Activated naive CD8-positive, alpha-beta T cell treated with anti-CD3 and anti-CD28 coated beads, Interleukin-2, amount 50 U/mL, for 24 hours (primary cell): ENCODE data around the gene NAB1.
"Not testable (repeated sequence)": the region's sequence is repeated elsewhere in the genome, so short reads cannot be mapped to it uniquely, and the experiment has no call there.

ENCODE experiments used
- ATAC-seq: fragments of 150-1000 bp; cut with Tn5 transposase; one replicate; pipeline ENCODE4 v1.10.0; 2021
- DNase-seq: peaks from one replicate; pipeline ENCODE4 v3.0.0; 2021
- H3K27ac Mint-ChIP-seq: one replicate; pipeline ENCODE4 v1.8.0; 2021; ENCODE audit warnings: mild to moderate bottlenecking, mixed read lengths
- H3K27me3 Mint-ChIP-seq: one replicate; pipeline ENCODE4 v1.8.0; 2021; ENCODE audit warnings: mixed read lengths
- H3K36me3 Mint-ChIP-seq: one replicate; pipeline ENCODE4 v1.8.0; 2021; ENCODE audit warnings: low read depth, mixed read lengths
- H3K4me1 Mint-ChIP-seq: one replicate; pipeline ENCODE4 v1.8.0; 2021; ENCODE audit warnings: mixed read lengths
- H3K4me3 Mint-ChIP-seq: one replicate; pipeline ENCODE4 v1.8.0; 2021; ENCODE audit warnings: mild to moderate bottlenecking, moderate library complexity, mixed read lengths
- H3K9me3 Mint-ChIP-seq: one replicate; pipeline ENCODE4 v1.8.0; 2021; ENCODE audit warnings: mixed read lengths

NAB1 gene

DNA sequence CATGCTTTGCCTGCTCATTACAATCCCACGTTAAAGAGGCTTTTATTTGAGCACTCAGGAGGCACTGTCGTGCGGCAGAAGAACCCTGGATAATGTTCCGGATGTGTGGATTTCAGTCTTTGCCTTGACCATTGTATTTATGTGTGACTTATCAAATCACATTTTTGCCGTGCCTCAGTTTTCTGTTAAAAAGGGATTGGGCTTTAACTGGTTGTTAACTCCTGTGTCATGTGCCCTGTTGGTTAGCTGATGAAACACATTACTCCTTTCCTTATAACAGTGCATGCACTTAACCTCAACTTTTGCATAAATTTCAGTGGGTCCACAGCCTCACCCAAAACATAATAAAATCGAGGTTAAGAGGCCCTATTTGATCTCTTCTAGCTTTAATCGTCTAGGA lies 52.7 kb downstream of the NAB1 start:
- H3K27me3 Mint-ChIP-seq: peaks cover 2% of the 10 kb centered on the region
- no peak for DNase-seq
- no peak overlapping the region for H3K27ac Mint-ChIP-seq
- ATAC-seq: peak; percentile 46
- H3K36me3 Mint-ChIP-seq: no peaks in the 10 kb centered on the region
- H3K4me1 Mint-ChIP-seq: peaks cover 10% of the 10 kb centered on the region
- no peak overlapping the region for H3K4me3 Mint-ChIP-seq
- H3K9me3 Mint-ChIP-seq: no peaks in the 10 kb centered on the region

DNA sequence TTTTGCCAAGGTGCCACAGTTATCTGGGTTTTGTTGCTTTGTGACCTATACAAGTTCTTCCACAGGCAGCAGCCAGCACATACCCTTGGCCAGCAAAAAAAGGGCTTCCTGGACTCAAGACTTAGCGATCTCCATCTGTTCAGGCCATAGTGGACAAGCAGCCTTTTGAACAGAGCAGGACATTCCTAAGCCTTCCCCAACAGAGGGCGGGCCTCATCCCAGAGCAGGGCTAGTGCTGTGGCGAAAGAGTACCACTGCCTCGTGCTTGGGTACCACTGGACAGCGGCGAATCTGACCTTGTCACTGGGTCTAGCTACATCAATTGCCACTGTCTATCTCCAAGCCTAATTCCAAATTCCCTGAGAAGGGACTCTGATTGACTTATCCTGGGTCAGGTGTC lies 56.4 kb downstream of the NAB1 start:
- H3K36me3 Mint-ChIP-seq: peaks cover 4% of the 10 kb centered on the region
- DNase-seq (no peak), ATAC-seq (no peak)
- H3K9me3 Mint-ChIP-seq: peaks cover 11% of the 10 kb centered on the region
- H3K4me1 Mint-ChIP-seq: peaks cover 19% of the 10 kb centered on the region
- peaks cover 2% of the 10 kb centered on the region for H3K27me3 Mint-ChIP-seq
- H3K27ac Mint-ChIP-seq: no peak overlapping the region
- H3K4me3 Mint-ChIP-seq: no peak overlapping the region

DNA sequence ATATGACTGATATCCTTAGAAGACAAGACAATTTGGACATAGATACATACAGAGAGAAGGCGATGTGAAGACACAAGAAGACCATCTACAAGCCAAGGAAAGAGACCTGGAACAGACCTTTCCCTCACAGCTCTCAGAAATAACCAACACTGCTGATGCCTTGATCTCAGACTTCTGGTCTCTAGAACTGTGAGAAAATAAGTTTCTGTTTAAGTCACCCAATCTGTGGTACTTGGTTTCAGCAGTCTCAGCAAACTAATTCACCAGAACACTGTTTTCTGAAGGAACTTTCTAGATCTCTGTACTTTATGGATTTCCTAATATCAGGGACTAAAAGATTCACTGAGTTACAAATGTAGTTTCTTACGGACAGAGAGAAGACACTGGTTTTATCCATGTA lies 58.8 kb downstream of the NAB1 start:
- ATAC-seq (no peak), DNase-seq (no peak)
- H3K9me3 Mint-ChIP-seq: peaks cover 11% of the 10 kb centered on the region
- H3K27ac Mint-ChIP-seq: no peak overlapping the region
- H3K4me1 Mint-ChIP-seq: peaks cover 8% of the 10 kb centered on the region
- H3K4me3 Mint-ChIP-seq: no peak overlapping the region
- H3K27me3 Mint-ChIP-seq: peaks cover 2% of the 10 kb centered on the region
- H3K36me3 Mint-ChIP-seq: peaks cover 4% of the 10 kb centered on the region

GRCh38 chr2:190708650-190709049 lies 59.8 kb downstream of the NAB1 start:
- not testable (repeated sequence) for H3K27me3 Mint-ChIP-seq, H3K36me3 Mint-ChIP-seq, DNase-seq, H3K27ac Mint-ChIP-seq, H3K4me3 Mint-ChIP-seq, ATAC-seq
- H3K4me1 Mint-ChIP-seq: peaks cover 12% of the 10 kb centered on the region
- peaks cover 11% of the 10 kb centered on the region for H3K9me3 Mint-ChIP-seq

GRCh38 chr2:190711069-190711468 lies 62.2 kb downstream of the NAB1 start:
- H3K4me1 Mint-ChIP-seq: peaks cover 17% of the 10 kb centered on the region
- H3K27ac Mint-ChIP-seq: no peak overlapping the region
- H3K4me3 Mint-ChIP-seq: no peak overlapping the region

DNA sequence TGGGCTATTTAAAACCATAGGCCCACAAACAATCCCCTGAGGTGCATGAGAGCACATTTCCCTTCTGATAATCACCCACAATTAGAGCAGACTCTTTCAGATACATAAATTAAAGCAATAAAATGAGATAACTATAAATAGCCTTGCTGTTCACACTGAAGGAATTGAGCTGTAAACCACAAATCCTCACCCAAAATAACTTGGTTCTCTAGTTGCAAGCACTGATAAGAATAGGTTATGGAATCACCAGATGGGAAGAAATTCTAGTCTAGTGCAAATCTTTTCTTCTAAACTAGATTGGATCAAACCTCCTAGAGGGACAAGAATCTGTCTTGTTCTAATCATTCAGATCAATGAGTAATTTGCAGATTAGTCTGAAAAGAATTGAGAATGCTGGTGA lies 64.6 kb downstream of the NAB1 start:
- ATAC-seq (no peak), DNase-seq (no peak)
- Mint-ChIP-seq H3K36me3 (peaks cover under 1% of the 10 kb centered on the region), H3K4me1 (peaks cover 32% of the 10 kb centered on the region), H3K4me3 (no peak overlapping the region), H3K27ac (no peak overlapping the region), H3K27me3 (no peaks in the 10 kb centered on the region), H3K9me3 (peaks cover 2% of the 10 kb centered on the region)

More at GRCh38 chr2:190711069-190711468, 62.2 kb downstream of the NAB1 start:
- Mint-ChIP-seq H3K27me3 (no peaks in the 10 kb centered on the region), H3K9me3 (peaks cover 11% of the 10 kb centered on the region), H3K36me3 (peaks cover 4% of the 10 kb centered on the region)
- DNase-seq (no peak), ATAC-seq (no peak)

DNA sequence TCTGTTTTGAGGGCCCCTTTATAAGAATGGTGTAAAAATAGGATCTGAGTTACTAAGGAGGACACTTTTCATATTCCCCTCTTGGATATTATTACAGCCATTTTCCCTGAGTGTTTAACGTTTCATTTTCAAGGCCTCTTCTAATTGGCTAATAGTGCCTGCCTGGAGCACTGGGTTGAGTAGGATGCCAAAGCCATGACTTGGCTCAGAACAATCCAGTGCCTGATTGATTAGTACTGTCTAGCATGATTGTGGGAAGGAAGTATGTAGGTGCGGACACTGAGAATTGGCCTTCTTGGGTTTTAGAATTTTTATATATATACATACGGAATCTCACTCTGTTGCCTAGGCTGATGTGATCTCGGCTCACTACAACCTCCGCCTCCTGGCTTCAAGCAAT lies 66.1 kb downstream of the NAB1 start:
- DNase-seq: no peak
- no peak overlapping the region for H3K27ac Mint-ChIP-seq

DNA sequence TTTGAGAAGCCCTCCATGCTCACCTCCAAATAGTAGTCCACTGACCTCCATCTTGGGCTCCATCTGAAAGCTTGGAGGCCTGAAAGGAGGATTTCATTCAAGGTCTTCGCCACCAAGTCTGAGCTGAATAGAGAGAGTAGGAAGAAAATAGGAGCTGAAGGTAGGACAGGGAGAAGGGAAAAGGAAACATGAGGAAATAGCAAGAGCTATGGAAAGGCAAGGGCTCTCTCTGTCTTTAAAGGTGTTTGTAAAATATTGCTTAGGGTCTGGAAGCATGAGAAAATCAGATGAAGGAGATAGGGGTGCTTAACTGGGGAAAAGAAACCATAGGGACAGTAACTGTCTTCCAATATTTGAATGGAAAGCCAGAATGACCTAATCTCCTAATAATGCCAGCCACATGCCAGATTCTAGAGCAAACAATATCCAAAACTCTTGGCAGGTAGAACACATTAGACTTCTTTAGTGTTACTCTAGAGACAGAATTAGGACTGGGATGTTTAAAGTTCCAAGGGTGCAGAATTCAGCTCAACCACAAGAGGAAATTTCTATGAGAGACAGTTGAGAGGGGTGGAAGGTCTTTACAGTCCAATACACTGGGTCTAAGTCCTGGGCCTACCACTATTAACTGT lies 67.4 kb downstream of the NAB1 start:
- Mint-ChIP-seq H3K9me3 (no peaks in the 10 kb centered on the region), H3K27ac (no peak overlapping the region), H3K27me3 (no peaks in the 10 kb centered on the region), H3K4me3 (no peak overlapping the region), H3K4me1 (peaks cover 54% of the 10 kb centered on the region), H3K36me3 (no peaks in the 10 kb centered on the region)
- no peak for ATAC-seq
- DNase-seq: no peak

More for the DNA sequence above, 66.1 kb downstream of the NAB1 start:
- Mint-ChIP-seq H3K9me3 (no peaks in the 10 kb centered on the region), H3K4me3 (no peak overlapping the region), H3K36me3 (no peaks in the 10 kb centered on the region), H3K4me1 (peaks cover 42% of the 10 kb centered on the region), H3K27me3 (no peaks in the 10 kb centered on the region)
- ATAC-seq: no peak

DNA sequence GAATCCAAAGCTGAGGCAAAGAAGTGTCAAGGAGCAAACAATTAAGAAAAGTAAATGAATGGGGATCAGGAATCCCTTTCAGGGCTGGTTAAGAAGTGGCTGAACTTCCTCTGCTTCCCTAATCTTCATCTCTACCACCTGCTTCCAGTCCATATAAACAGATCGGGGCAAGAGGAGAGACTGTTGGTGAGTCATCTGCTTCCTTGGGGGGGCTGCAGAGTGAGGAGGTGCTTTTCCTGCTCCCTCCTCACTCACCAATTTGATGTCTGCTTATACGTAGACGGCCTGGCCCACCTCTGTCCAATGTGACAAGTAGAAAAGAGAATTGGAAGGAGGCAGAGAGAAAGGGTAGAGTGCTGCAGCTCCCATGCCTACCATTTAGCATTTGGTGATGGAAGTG lies 68.4 kb downstream of the NAB1 start:
- Mint-ChIP-seq H3K9me3 (no peaks in the 10 kb centered on the region), H3K4me3 (no peak overlapping the region), H3K27ac (peak overlapping the region; percentile 83), H3K27me3 (no peaks in the 10 kb centered on the region), H3K4me1 (peaks cover 64% of the 10 kb centered on the region), H3K36me3 (no peaks in the 10 kb centered on the region)
- DNase-seq (no peak), ATAC-seq (no peak)

DNA sequence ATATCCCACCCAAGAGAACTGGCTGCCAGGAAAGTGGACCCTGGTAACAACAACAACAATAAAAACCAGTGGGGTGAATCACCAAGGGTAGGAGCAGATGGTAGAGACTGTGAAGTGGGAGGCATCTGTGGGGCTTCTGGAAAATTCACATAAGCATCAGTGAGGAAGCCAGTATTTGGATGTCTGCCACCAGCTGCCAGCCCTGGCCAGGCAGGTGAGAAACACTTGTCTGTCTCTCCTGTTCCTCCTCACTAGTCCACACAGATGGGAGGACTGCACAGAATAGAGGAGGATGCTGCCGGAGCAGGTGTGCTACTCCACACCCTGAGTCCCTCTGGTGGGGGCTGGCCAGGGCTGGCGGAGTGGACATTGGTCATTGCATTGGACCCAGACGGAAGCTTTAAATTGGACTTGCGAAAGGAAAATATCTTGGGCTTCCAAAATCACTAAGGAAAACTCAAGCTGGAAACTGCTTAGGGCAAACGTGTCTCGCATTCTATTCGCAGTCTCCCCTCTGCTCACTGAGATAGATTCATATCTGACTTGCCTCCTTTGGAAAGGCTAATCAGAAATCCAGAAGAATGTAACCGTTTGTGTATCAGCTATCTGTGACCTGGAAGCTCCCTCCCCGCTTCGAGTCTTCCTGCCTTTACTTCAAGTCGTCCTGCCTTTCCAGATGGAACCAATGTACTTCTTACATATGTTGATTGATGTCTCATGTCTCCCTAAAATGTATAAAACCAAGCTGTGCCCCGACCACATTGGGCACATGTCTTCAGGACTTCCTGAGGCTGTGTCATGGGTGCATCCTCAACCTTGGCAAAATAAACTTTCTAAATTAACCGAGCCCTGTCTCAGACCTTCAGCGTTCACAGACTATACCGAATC lies 69.1 kb downstream of the NAB1 start:
- DNase-seq (no peak), ATAC-seq (no peak)
- Mint-ChIP-seq H3K9me3 (no peaks in the 10 kb centered on the region), H3K27me3 (no peaks in the 10 kb centered on the region), H3K27ac (peak overlapping the region; percentile 83), H3K36me3 (no peaks in the 10 kb centered on the region), H3K4me3 (peak overlapping the region; percentile 55), H3K4me1 (peaks cover 71% of the 10 kb centered on the region)

GRCh38 chr2:190718652-190719526 lies 70.0 kb downstream of the NAB1 start:
- peak; percentile 70 for ATAC-seq
- H3K27me3 Mint-ChIP-seq: no peaks in the 10 kb centered on the region
- peak; percentile 73 for DNase-seq

GRCh38 chr2:190720276-190720675 lies 71.4 kb downstream of the NAB1 start:
- Mint-ChIP-seq H3K9me3 (peaks cover 3% of the 10 kb centered on the region), H3K27ac (no peak overlapping the region), H3K27me3 (no peaks in the 10 kb centered on the region), H3K4me3 (no peak overlapping the region), H3K36me3 (no peaks in the 10 kb centered on the region), H3K4me1 (peaks cover 78% of the 10 kb centered on the region)
- DNase-seq: no peak
- ATAC-seq: no peak

More at GRCh38 chr2:190718652-190719526, 70.0 kb downstream of the NAB1 start:
- Mint-ChIP-seq H3K36me3 (no peaks in the 10 kb centered on the region), H3K4me3 (peak overlapping the region; percentile 55), H3K27ac (peak overlapping the region; percentile 83), H3K9me3 (no peaks in the 10 kb centered on the region), H3K4me1 (peaks cover 73% of the 10 kb centered on the region)

GRCh38 chr2:190720691-190721090 lies 71.8 kb downstream of the NAB1 start:
- Mint-ChIP-seq H3K4me1 (peaks cover 82% of the 10 kb centered on the region), H3K4me3 (no peak overlapping the region), H3K27ac (peak overlapping the region; percentile 92), H3K36me3 (no peaks in the 10 kb centered on the region), H3K27me3 (no peaks in the 10 kb centered on the region), H3K9me3 (peaks cover 6% of the 10 kb centered on the region)
- ATAC-seq (no peak), DNase-seq (no peak)

GRCh38 chr2:190722061-190722759 lies 73.3 kb downstream of the NAB1 start:
- peak overlapping the region; percentile 92 for H3K27ac Mint-ChIP-seq
- DNase-seq: no peak
- no peaks in the 10 kb centered on the region for H3K36me3 Mint-ChIP-seq
- H3K4me3 Mint-ChIP-seq: peak overlapping the region; percentile 49
- peak; percentile 74 for ATAC-seq
- no peaks in the 10 kb centered on the region for H3K27me3 Mint-ChIP-seq
- peaks cover 6% of the 10 kb centered on the region for H3K9me3 Mint-ChIP-seq
- H3K4me1 Mint-ChIP-seq: peaks cover 86% of the 10 kb centered on the region
